Breast epithelium (tissue), 3 donors: ENCODE data around the gene ASB7.

ENCODE experiments used
- POLR2A ChIP-seq: fragments of 450-650 bp; IDR thresholded peaks from one replicate; pipeline ENCODE4 v1.6.1; 2016; ENCODE audit warnings: antibody characterized with exemption, mild to moderate bottlenecking, moderate library complexity
- TF ChIP-seq, protein P1 (sequence below), 3 donors: fragments of 450-650 bp; IDR thresholded peaks; one replicate each; pipeline ENCODE4 v1.5.1; 2016 to 2017; ENCODE audit warnings: antibody characterized with exemption in 3 of 3, mild to moderate bottlenecking in 3 of 3, moderate library complexity in 3 of 3

DNA sequence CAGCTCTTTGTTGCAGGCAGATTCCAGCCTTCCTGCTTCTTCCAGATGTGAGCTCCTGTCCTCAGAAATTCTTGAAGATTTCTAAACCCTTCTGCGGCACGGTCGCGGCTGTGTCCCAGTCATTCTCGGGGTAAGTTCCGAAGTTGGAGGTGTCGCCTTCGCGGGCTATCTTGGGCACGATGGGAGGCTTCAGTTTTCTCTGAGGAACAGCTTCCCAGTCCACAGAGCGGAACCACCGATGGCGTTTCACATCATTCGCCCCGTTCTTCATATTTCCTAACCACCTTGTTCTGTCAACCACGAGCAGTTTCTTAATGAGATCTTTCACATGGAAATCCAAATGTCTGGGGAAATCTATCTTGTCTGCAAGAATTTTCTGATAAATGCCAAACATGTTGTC lies 48.9 kb upstream of the ASB7 start:
- TF ChIP-seq POLR2A: no peak
- TF ChIP-seq, protein P1, sequence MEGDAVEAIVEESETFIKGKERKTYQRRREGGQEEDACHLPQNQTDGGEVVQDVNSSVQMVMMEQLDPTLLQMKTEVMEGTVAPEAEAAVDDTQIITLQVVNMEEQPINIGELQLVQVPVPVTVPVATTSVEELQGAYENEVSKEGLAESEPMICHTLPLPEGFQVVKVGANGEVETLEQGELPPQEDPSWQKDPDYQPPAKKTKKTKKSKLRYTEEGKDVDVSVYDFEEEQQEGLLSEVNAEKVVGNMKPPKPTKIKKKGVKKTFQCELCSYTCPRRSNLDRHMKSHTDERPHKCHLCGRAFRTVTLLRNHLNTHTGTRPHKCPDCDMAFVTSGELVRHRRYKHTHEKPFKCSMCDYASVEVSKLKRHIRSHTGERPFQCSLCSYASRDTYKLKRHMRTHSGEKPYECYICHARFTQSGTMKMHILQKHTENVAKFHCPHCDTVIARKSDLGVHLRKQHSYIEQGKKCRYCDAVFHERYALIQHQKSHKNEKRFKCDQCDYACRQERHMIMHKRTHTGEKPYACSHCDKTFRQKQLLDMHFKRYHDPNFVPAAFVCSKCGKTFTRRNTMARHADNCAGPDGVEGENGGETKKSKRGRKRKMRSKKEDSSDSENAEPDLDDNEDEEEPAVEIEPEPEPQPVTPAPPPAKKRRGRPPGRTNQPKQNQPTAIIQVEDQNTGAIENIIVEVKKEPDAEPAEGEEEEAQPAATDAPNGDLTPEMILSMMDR (IDR thresholded peaks at IDR 0.05): no peak
